Pancreas (tissue), 10 donors: ENCODE results near the gene NLRP11. TPM values are rescaled to one million over a fixed set of nuclear protein-coding genes. Genes with fewer than 3 reads are reported as not detected.
"Not testable (repeated sequence)": the region's sequence is repeated elsewhere in the genome, so short reads cannot be mapped to it uniquely, and the experiment has no call there.

Experiments
- ATAC-seq, 4 donors: fragments of 200-7000 bp; cut with Tn5 transposase; one replicate each; pipeline versions ENCODE4 v1.8.0 to v1.9.1; 2020; ENCODE audit warnings: mild to moderate bottlenecking in 4 of 4, moderate library complexity in 4 of 4
- DNase-seq, 6 donors: peaks; one replicate each; pipeline ENCODE4 v3.0.0-alpha.2; 2020
- FAIRE-seq: peaks from 2 replicates; lab custom pipeline; 2012; peaks lifted over from hg19 to GRCh38; lab: Jason Lieb, UNC
- H3K27ac ChIP-seq, 4 donors: fragments of 200-600 bp; sonication (generic); 1 replicate in 3 of 4; 2 replicates in 1 of 4; pipeline versions ENCODE4 v1.5.0 to v1.8.0; 2020
- H3K27me3 ChIP-seq, 4 donors: fragments of 200-600 bp; one replicate each; pipeline ENCODE4 v1.8.0; 2021
- H3K36me3 ChIP-seq, 3 donors: fragments of 200-600 bp; sonication (generic) in 1 of 3; one replicate each; pipeline versions ENCODE4 v1.5.0 to v1.8.0; 2020 to 2021
- H3K4me1 ChIP-seq, 3 donors: fragments of 200-600 bp; one replicate each; pipeline ENCODE4 v1.8.0; 2021
- H3K4me3 ChIP-seq, 4 donors: fragments of 200-600 bp; sonication (generic) in 2 of 4; one replicate each; pipeline versions ENCODE4 v1.5.0 to v1.8.0; 2020 to 2021
- H3K9me3 ChIP-seq, 4 donors: fragments of 200-600 bp; one replicate each; pipeline ENCODE4 v1.8.0; 2021
- WGBS, 2 donors: extraction: QIAGEN DNeasy Blood & Tissue Kit; methylation state at CpG; one replicate each; pipeline ENCODE4 v1.1.7; 2013; 5-methylcytosine and 5-hydroxymethylcytosine counted together
- intact Hi-C, 3 donors: fragments of 100-400 bp; cut with DNase I; formaldehyde crosslinking; loops; one replicate each; pipeline versions ENCODE4 v1.11.1 to v1.14.2; 2022
- polyA plus RNA-seq, 2 donors: library from polyadenylated mRNA; stranded (reverse); fragments of 200-250 nt; gene quantifications; one replicate each; pipeline ENCODE4 v1.2.3, GENCODE V29; 2013
- total RNA-seq, 6 donors: library from RNA; stranded (reverse); fragmentation: NEBNext Ultra II Directional in 4 of 6; extraction: Animal tissue kit (Norgen Biotek cat#: 25700) in 4 of 6; gene quantifications; one replicate each; pipeline versions ENCODE4 v1.2.1 to v1.2.4, GENCODE V29; 2021 to 2023
- TF ChIP-seq, protein P1 (sequence below), 4 donors: fragments of 200-600 bp; sonication (generic) in 3 of 4; IDR thresholded peaks; one replicate each; pipeline versions ENCODE4 v1.5.0 to v1.8.0; 2021; ENCODE audit warnings: antibody characterized with exemption in 4 of 4
- donor health status: healthy with polysubstance abuse.
- donor health status: DM: no; HTN: no; CAD: no; lungs with moderate emphysema.
- donor health status: DM: no; HTN: no; CAD: no.
- donor health status: control.
- donor health status: control.
- donor health status: Bipolar disorder and iron deficiency.
- donor health status: DM: yes; HTN: yes; CAD: no.
- donor health status: DM: no; HTN: no; CAD: no.
- donor health status: DM: no; HTN: no; CAD: no.
- donor health status: DM: yes; HTN: yes; CAD: no.

The NLRP11 gene
- total and polyA plus RNA-seq, 8 donors, result 0.04 to 0.22 (median 0.09) TPM; not detected in 1

DNA sequence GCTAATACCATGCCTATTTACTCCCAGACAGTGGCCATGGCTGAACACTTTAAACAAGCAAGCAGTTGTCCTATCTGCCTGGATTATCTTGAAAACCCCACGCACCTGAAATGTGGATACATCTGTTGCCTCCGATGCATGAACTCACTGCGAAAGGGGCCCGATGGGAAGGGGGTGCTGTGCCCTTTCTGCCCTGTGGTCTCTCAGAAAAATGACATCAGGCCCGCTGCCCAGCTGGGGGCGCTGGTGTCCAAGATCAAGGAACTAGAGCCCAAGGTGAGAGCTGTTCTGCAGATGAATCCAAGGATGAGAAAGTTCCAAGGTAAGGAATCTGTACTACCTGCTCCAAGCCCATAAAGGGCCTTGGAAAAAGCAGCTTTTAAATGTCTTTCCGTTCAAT lies 54.3 kb downstream of the NLRP11 start:
- no peak for FAIRE-seq
- intact Hi-C loops, result no loop called here
- no peak for DNase-seq

DNA sequence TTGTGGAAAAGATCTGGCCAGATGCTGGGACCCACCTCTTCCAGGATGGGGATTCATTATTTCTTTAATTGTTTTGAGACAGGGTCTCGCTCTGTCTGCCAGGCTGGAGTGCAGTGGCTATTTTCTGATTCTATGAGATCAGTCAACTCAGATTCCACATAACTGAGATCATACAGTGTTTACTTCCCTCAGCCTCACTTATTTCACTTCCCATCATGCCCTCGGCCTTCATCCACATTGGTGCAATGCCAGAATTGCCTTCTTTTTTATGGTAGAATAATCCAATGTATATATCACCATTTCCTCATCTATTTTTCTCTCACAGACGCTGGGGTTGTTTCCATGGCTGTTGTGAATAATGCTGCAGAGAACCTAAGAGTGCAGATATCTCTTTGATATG lies 62.2 kb downstream of the NLRP11 start:
- intact Hi-C loops, H3K27ac ChIP-seq, FAIRE-seq, H3K36me3 ChIP-seq, H3K4me1 ChIP-seq, H3K4me3 ChIP-seq, DNase-seq, H3K27me3 ChIP-seq, H3K9me3 ChIP-seq: not testable (repeated sequence)
- ATAC-seq, result peak in 1 of 4 donors; percentile 58
- 16 to 33% methylated on average over 2 of the region's 3 CpGs for WGBS, 2 donors

More for the DNA sequence above, 54.3 kb downstream of the NLRP11 start:
- Histone ChIP-seq H3K4me3 (no peak overlapping the region), H3K36me3 (no peaks in the 10 kb centered on the region), H3K9me3 (no peaks in the 10 kb centered on the region), H3K27me3 (peaks cover 0 to 4% (median 0%) of the 10 kb centered on the region in 4 donors), H3K27ac (no peak overlapping the region), H3K4me1 (no peaks in the 10 kb centered on the region)
- WGBS, 2 donors, result 23 to 32% methylated on average over 7 of the region's 7 CpGs
- no peak for ATAC-seq
- TF ChIP-seq, protein P1, sequence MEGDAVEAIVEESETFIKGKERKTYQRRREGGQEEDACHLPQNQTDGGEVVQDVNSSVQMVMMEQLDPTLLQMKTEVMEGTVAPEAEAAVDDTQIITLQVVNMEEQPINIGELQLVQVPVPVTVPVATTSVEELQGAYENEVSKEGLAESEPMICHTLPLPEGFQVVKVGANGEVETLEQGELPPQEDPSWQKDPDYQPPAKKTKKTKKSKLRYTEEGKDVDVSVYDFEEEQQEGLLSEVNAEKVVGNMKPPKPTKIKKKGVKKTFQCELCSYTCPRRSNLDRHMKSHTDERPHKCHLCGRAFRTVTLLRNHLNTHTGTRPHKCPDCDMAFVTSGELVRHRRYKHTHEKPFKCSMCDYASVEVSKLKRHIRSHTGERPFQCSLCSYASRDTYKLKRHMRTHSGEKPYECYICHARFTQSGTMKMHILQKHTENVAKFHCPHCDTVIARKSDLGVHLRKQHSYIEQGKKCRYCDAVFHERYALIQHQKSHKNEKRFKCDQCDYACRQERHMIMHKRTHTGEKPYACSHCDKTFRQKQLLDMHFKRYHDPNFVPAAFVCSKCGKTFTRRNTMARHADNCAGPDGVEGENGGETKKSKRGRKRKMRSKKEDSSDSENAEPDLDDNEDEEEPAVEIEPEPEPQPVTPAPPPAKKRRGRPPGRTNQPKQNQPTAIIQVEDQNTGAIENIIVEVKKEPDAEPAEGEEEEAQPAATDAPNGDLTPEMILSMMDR (IDR thresholded peaks at IDR 0.05), result peak in 1 of 4 donors; percentile 8

DNA sequence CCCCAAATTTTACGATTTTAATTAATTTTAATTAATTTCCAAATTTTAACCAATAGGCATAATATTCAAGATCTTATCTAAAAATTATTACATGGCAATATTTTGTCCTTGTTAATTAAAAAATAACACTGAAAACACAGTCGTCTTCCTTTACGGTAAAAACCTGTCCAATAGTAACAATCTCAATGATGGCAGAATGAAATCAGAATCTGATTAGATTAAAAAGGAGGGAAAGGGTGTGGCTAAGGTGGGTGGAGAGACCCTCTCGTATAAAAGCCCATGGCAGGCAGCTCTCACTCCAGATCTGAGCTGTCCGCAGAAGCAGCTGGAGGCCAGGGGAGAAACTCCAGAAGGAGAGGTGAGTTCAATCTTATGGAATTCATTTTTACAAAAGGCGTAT lies 63.0 kb downstream of the NLRP11 start, which contains the start of gene RFPL4AL1:
RFPL4AL1 (plus strand) TSS at position 301 of the 400 bp plus-strand sequence. CDS start 2,687 bp downstream, outside the sequence.
- DNase-seq, H3K4me1 ChIP-seq, intact Hi-C loops, H3K4me3 ChIP-seq, FAIRE-seq, H3K27ac ChIP-seq, H3K9me3 ChIP-seq, H3K27me3 ChIP-seq, H3K36me3 ChIP-seq, ATAC-seq: not testable (repeated sequence)
- WGBS, 2 donors, result 74 to 88% methylated on average over 5 of the region's 6 CpGs

DNA sequence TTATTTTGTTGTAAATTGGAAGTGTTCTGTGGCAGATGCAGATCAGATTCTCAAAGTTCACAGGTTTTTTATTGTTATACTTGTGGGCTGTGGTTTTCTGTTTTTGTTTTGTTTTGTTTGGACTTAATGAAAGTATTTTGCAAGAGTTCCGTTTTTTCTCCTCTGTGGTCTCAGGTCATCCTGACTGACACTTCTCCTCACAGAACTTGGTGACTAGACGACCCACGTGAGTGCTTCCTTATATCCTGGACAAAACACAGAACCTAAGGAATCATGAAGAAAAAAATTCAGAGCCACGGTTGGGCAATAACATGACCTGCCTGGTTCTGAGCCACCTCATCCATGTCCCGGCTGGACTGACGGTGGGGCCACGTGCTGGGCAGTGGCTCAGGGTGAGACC lies 65.3 kb downstream of the NLRP11 start:
- H3K27me3 ChIP-seq, result no peaks in the 10 kb centered on the region
- TF ChIP-seq, protein P1 (IDR thresholded peaks at IDR 0.05), result no peak
- no peak for FAIRE-seq
- no peaks in the 10 kb centered on the region for H3K9me3 ChIP-seq
- no peak overlapping the region for H3K4me3 ChIP-seq
- no peaks in the 10 kb centered on the region for H3K36me3 ChIP-seq
- no peak overlapping the region for H3K27ac ChIP-seq
- intact Hi-C loops, result no loop called here
- no peaks in the 10 kb centered on the region for H3K4me1 ChIP-seq
- no peak for DNase-seq
- 52 to 73% methylated on average over 7 of the region's 7 CpGs for WGBS, 2 donors
- ATAC-seq, result peak in 1 of 4 donors; percentile 42

DNA sequence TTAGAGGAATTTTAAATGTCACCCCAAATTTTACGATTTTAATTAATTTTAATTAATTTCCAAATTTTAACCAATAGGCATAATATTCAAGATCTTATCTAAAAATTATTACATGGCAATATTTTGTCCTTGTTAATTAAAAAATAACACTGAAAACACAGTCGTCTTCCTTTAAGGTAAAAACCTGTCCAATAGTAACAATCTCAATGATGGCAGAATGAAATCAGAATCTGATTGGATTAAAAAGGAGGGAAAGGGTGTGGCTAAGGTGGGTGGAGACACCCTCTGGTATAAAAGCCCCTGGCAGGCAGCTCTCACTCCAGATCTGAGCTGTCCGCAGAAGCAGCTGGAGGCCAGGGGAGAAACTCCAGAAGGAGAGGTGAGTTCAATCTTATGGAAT lies 73.0 kb downstream of the NLRP11 start, which contains the start of gene RFPL4A:
RFPL4A (plus strand) TSS at position 301 of the 400 bp plus-strand sequence. CDS start 2,704 bp downstream, outside the sequence.
- DNase-seq, H3K9me3 ChIP-seq, intact Hi-C loops, H3K36me3 ChIP-seq, H3K27ac ChIP-seq, H3K4me3 ChIP-seq, H3K4me1 ChIP-seq, ATAC-seq, H3K27me3 ChIP-seq: not testable (repeated sequence)
- FAIRE-seq, result peak; percentile 70
- WGBS, 2 donors, result 85 to 90% methylated on average over 2 of the region's 3 CpGs

DNA sequence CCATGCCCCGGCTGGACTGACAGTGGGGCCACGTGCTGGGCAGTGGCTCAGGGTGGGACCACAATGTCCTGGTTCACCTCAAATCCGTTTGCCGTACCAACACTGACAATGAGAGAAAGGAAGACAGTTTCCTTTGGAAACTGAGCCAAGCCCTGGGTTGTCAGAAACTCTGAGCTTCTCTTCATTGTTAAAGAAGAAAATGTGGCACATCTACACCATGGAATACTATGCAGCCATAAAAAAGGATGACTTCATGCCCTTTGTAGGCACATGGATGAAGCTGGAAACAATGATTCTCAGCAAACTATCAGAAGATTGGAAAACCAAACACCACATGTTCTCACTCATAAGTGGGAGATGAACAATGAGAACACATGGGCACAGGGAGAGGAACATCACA lies 75.0 kb downstream of the NLRP11 start:
- ATAC-seq, DNase-seq, H3K27ac ChIP-seq, H3K36me3 ChIP-seq, H3K9me3 ChIP-seq, H3K4me3 ChIP-seq, intact Hi-C loops, H3K27me3 ChIP-seq, FAIRE-seq: not testable (repeated sequence)
- peaks cover 8 to 13% (median 9%) of the 10 kb centered on the region in 3 donors for H3K4me1 ChIP-seq
- 80 to 94% methylated on average over 4 of the region's 4 CpGs for WGBS, 2 donors

DNA sequence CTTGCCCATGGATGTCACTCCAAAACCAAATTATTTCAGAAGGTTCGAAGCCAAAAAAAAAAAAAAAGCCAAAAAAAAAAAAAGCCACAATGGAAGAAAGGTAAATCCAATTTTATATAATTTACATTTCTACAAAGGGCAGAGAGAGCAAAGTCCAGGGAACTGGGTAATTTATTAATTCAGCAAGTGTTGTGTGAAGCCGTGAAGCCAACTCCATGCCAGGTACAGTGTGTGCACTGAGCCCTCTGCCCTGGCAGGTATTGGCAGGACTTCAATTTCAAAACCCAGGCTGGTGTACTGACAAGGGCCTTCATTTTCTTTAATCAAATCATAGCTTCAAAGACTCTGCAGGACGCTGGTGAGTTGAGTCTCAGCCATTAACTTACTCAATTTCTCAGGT lies 78.4 kb downstream of the NLRP11 start:
- intact Hi-C loops, result no loop called here
- H3K4me3 ChIP-seq, result no peak overlapping the region
- TF ChIP-seq, protein P1 (IDR thresholded peaks at IDR 0.05), result no peak
- FAIRE-seq, result no peak
- no peaks in the 10 kb centered on the region for H3K27me3 ChIP-seq
- H3K36me3 ChIP-seq, result no peaks in the 10 kb centered on the region
- 9 to 11% methylated on average over 3 of the region's 3 CpGs for WGBS, 2 donors
- no peaks in the 10 kb centered on the region for H3K9me3 ChIP-seq
- ATAC-seq, result peak; percentile 98 to 100 (median 100)
- peaks cover 8 to 13% (median 9%) of the 10 kb centered on the region in 3 donors for H3K4me1 ChIP-seq
- DNase-seq, result peak in 5 of 6 donors; percentile 80 to 86 (median 84)
- peak overlapping the region in 1 of 4 donors; percentile 42 for H3K27ac ChIP-seq
